Head of caudate nucleus (tissue), 42 donors: ENCODE results near the gene VSTM2A.
A peak's percentile ranks its signal among the peaks of the same experiment; 100 is the strongest.

Experiments
- DNase-seq, 42 donors: peaks; one replicate each; pipeline versions ENCODE4 v3.0.0 to v3.0.0-alpha.2; 2020 to 2021; ENCODE audit warnings: mixed read lengths in 7 of 42
- intact Hi-C: fragments of 100-400 bp; cut with DNase I; formaldehyde crosslinking; loops from one replicate; pipeline ENCODE4 v1.15.0; 2022

VSTM2A gene

GRCh38 chr7:54591404-54592386 lies 49.5 kb downstream of the VSTM2A start:
- intact Hi-C loops, result no loop called here
- DNase-seq, result peak in 14 of 42 donors; percentile 5 to 48 (median 20)

- DNase-seq, result no peak
- intact Hi-C loops, result no loop called here
These were observed 54.6 kb downstream of the VSTM2A start for GRCh38 chr7:54596747-54597146.

GRCh38 chr7:54615537-54615936 lies 73.4 kb downstream of the VSTM2A start:
- intact Hi-C loops, result no loop called here
- DNase-seq, result no peak
